Measurements from ENCODE around the gene PDE6A. TPM values are rescaled to one million over a fixed set of nuclear protein-coding genes. Genes with fewer than 3 reads are reported as not detected.
"Not testable (repeated sequence)": the region's sequence is repeated elsewhere in the genome, so short reads cannot be mapped to it uniquely, and the experiment has no call there.

Gene PDE6A
- total RNA-seq, 1 donor from 2014 or later = not detected

DNA sequence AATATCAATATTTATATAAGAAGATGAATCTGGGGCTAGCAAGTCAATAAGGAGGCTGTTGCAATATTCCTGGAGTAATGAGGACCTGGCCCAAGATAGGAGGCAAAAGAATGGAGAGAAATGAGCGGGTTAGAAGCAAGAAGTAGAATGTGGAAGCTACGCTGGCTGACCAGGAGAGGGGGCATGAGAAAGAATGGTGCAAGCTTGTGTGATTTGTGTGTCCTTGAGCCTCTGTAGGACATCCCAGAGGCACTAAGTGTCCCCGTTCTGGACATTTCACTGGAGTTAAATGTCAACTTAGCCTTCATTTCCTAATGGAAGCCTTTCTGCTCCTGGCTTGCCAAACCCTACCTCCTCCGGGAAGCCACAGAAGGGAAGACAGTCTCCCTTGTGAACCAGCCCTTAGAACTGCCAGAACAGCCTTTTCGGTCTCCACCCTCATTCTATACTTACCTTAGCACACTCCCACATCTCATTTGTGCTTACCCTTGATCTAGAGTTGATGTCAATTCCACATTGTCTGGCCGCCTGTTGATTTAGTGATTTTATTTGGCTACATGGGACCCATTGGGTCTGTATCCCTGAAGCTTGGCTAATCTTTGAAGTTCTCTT lies 6.7 kb upstream of the PDE6A start:
- no peak for DNase-seq (ENCODE audit: low spot score)

DNA sequence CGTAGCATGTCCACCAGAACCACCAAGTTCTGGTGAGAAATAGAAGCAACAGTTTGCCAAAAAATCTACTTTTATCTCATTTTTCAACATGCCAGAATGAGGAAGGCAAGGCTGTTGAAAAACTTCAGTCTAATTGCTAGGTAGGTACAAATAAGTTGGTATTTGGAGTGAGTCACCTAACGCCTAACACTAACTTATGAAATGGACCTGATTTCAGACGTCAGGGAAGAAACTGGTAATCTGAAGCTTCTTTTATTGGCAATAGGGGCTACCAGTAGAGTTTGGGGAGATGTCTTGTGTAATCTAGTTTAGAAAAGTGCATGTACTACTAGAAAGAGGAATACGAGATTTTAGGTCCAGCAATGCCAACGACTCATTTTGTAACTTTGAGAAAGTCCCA lies 4.4 kb upstream of the PDE6A start:
- DNase-seq (ENCODE audit: low spot score) = no peak

DNA sequence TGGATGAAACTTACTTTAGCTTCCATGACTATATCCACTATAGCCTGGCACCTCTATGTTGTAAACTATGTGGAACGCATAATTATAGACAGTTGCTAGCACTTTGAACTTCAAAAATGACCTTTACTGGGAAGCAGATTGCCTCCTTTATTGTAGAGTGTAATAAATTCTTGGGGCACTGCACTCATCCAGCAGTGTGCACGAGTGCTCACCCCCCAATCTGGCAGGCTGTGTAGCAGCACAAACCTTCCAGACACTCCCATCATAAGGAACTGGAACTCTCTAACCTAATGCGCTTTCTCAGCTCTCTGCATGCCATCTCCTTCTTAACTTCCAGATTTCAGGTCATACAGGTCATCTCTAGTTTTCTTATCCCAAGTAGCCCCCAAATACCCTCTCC lies 1.5 kb upstream of the PDE6A start:
- no peak for DNase-seq (ENCODE audit: low spot score)

DNA sequence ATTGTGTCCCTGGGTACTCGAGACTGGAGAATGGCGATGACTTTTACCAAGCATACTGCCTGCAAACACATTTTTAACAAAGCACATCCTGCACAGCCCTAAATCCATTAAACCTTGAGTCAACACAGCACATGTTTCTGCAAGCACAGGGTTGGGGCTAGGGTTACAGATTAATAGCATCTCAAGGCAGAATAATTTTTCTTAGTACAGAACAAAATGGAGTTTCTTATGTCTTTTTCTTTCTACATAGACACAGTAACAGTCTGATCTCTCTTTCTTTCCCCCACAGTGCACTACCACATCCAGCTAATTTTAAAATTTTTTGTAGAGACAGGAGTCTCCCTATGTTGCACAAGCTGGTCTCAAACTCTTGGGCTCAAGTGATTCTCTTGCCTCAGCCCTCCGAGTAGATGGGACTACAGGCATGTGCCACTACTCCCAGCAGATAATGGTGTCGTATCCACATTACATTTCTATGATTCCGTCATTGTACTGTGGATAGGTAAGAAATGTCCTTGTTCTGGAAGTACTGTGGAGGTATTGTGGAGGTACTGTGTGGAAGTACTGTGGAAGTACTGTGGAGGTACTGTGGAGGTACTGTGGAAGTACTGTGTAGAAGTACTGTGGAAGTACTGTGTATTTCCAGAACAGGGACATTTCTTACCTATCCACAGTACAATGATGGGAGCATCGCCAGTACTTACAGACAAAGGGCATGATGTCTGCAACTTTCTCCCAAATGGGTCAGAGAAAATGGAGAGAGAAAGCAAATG lies 1.2 kb downstream of the PDE6A start:
- not testable (repeated sequence) for DNase-seq (ENCODE audit: low spot score)

DNA sequence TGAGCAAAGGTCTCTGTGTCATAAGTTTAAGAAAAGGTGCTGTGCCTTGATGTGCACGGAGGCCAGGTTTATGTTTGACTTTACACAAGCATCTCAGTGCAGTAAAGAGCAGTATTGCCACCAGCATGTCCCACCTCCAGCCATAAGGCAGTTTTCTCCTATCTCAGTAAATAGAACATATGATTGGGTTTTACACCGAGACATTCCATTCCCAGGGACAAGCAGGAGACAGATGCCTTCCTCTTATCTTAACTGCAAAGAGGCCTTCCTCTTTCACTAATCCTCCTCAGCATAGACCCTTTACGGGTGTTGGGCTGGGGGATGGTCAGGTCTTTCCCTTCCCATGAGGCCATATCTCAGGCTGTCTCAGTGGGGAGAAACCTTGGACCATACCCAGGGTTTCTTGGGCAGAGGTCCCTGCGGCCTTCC lies 1.8 kb downstream of the PDE6A start:
- DNase-seq (ENCODE audit: low spot score) = not testable (repeated sequence)

DNA sequence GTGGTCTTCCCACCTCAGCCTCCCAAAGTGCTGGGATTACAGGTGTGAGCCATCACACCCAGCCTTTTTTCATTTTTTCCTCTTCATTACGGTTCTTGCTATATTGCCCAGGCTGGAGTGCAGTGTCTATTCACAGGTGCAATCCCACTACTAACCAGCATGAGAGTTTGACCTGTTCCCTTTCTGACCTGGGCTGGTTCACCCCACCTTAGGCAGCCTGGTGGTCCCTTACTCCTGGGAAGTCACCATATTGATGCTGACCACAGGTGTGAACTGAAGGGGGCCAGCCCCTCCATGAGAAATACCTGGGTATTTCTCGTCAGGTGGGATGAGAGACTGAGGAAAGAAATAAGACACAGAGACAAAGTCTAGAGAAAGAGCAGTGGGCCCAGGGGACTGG lies 2.4 kb downstream of the PDE6A start:
- no peak for DNase-seq (ENCODE audit: low spot score)

DNA sequence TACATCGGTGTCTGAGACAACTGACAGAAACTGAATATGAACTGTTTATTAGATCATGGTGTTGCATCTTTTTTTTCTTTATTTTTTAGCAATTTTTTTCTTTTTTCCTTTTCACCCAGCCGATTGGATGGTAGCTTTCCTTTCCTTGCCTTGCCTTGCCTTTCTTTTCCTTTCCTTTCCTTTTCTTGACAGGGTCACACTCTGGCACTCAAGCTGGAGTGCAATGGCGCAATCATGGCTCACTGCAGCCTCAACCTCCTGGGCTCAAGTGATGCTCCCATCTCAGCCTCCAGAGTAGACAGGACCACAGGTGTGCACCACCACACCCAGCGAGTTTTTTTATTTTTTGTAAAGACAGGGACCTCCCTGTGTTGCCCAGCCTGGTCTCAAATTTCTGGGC lies 2.8 kb downstream of the PDE6A start:
- no peak for DNase-seq (ENCODE audit: low spot score)

DNA sequence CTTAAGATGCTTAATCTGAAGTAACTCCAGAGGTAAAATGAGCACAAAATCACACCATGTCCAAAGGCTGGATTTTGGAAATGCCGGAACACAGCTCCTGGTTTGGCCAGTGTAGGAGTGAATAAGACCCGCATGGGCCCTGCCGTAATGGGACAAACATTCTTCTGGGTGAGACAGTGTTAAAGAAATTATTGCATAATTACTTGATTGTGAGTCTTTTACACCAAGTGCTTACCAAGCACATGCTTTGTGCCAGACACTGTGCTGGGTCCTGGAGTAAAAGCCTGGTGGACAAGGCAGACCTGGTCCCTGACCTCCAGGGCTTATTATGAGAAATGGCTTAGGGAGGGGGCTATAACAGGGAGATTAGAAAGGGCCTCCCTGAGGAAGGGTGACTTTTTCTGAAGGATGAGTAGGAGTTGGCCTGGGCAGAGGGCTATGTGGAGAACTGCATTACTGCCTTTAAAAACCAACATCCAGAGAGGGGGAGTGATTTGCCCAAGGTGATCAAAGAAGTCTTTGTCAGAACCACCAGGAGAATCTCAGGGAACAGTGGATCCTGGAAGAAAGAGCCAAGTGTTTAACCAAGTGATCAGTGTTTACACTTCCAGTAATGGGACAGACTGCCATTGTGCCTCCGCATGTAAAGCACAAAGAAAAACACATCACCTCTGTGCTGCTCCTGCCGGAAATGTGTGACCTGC lies 3.5 kb downstream of the PDE6A start:
- no peak for DNase-seq (ENCODE audit: low spot score)

DNA sequence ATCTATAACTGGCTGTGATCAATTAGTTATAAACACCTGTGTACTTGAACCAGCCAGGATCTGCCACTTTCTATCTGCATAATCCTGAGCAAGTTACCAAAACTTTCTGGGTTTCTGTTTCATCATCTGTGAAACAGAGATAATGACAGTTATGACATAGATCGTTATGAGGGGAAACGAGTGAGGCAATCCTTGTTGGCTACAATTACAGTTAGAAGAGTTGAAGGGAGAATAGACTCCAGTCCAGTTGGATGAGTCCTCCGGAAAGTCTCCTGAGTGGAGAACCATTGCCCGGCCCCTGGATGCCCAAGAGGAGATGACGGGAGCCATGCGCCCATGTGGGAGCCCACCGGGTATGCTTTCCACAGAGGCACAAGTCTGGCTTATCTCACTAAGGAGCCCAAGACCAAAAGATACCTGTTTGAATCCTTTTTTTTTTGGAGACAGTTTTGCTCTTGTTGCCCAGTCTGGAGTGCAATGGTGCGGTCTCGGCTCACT lies 4.5 kb downstream of the PDE6A start:
- DNase-seq (ENCODE audit: low spot score) = no peak

DNA sequence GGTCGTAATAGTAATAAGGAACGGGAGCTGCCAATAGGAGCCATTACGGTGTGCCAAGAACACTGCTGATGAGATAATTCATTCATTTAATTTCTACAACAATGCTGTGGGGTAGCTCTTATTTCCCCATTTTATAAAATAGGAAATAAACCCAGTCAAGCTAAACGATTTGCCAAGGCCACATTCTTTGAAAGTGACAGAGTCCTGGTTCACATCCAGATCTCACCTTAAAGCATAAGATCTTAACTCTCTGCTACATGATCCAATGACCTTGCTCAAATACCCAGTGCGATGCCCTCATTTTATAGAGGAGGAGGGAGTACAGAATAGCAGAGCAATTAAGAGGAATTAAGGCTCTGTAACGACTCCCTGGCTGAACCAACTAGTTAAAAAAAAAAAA lies 5.0 kb downstream of the PDE6A start:
- no peak for DNase-seq (ENCODE audit: low spot score)

DNA sequence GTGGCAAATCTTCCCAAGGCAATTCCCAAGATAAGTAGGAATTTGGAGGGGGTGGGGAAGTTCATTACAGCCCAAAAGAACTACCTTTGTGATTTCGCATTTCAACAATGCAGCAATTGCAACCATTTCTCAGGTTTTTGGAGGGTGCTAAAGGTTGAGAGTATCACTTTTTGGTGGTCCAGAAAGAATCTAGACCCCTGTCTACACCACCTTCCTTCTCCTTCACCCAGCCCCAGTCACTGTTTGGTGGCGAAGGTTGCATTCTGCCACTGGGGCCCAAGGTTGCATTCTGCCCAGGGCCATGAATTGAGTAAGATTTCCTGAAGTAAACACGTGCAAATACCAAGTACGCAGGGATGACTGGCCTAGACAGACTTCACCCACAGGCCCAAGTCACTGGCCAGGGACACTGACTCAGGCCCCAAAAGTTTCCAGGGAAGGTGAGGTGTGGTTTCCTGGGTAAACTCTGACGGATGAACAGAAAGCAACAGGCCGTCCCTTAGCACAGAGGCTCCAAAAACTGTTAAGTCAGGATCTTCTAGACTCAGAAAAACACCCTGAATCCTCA lies 5.7 kb downstream of the PDE6A start:
- no peak for DNase-seq (ENCODE audit: low spot score)

DNA sequence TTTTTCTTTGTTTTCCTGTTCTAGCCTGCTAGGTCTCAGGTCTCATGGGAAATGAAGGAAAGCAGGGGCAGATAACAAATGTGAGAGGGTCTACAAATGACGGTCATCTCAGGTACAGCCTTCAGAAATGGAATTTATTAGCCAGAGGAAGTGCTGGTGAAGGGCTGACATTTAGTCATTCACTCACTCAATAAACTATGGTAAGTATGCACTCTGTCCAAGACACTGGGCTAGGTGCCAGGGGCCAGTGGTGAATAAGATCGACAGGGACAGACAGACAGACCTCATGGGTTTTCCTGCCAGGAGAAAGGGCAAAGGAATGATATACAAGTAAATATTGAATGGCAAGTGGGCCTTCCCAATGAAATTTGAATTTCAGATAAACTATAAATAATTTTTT lies 6.3 kb downstream of the PDE6A start:
- DNase-seq (ENCODE audit: low spot score) = peak; percentile 46

DNA sequence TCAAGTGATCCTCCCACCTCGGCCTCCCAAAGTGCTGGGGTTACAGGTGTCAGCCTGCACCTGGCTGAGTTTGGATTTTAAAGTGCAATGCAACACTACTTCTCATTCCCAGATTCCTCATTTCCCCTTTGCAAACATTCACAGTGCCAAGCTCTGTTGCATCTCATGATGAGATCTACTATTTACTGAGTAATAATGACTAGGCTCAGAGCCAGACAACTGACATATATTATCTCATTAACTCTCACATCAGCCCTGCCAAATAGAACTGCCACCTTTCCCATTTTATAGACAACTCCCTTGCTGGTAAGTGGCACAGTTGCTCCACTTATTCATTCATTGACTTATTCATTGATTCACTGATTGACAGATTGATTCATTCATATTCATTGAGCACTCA lies 7.0 kb downstream of the PDE6A start:
- DNase-seq (ENCODE audit: low spot score) = no peak

DNA sequence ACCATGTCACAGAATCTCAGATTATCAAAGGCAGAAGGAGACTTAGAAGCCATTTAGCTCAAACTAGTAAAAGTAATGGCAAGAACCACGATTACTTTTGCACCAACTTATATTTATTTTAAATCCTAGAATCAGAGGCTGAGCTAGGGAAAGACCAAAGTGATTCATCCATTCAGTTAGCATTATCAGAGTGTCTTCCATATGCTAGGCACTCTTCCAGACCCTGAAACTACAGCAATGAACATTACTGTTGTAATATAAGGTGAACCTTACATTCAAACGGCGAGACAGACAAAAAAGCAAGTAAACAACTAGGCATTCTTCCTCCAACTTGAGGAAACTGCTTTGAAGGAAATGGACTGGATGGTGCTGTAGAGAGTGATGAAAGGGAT lies 7.9 kb downstream of the PDE6A start:
- no peak for DNase-seq (ENCODE audit: low spot score)

DNA sequence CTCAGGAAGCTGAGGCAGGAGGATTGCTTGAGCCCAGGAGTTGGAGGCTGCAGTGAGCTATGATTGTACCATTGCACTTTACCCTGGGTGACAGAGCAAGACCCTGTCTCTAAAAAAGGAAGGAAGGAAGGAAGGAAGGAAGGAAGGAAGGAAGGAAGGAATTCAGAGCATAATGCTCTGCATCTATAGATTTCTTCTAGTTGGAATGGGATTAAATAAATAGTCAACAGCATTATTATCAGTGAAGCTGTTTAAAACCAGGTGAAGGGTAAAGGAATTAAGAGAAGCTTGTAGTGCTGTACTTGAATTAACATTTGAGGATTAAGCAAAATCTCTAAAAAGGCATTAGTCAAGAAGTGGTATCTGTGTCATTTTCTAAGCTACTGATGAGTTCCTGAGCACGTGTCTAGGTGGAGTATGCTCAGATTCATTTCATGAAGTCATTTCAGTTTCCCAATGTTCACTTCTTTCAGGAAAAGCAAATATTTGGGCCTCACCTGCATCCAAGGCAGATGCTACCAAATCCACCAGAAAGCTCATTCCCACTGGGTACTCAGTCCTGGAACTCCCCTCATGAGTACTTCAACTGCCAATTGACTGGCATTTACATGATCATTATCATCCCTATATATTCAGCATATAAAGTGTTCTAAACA lies 8.4 kb downstream of the PDE6A start:
- no peak for DNase-seq (ENCODE audit: low spot score)

DNA sequence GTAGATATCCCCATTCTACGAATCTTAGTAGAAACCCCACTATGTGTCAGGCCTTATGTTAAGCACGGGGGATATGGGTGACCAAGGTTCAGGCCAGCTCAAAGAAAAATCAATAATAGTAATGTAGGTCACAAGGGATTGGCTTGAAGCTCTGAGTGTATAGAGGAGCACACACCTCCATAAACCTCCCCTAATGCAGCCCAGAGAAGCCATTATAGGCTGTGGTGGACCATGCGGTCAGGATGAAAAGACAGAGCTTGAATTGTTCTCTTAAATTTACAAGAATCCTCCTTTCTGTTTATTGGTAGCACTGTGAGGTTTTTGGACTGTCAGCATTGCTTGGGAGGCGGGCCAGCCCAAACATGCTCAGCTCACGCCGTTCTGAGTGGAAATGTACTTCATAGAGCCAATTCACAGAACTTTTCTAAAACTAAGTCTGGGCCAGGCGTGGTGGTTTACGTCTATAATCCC lies 9.1 kb downstream of the PDE6A start:
- no peak for DNase-seq (ENCODE audit: low spot score)

DNA sequence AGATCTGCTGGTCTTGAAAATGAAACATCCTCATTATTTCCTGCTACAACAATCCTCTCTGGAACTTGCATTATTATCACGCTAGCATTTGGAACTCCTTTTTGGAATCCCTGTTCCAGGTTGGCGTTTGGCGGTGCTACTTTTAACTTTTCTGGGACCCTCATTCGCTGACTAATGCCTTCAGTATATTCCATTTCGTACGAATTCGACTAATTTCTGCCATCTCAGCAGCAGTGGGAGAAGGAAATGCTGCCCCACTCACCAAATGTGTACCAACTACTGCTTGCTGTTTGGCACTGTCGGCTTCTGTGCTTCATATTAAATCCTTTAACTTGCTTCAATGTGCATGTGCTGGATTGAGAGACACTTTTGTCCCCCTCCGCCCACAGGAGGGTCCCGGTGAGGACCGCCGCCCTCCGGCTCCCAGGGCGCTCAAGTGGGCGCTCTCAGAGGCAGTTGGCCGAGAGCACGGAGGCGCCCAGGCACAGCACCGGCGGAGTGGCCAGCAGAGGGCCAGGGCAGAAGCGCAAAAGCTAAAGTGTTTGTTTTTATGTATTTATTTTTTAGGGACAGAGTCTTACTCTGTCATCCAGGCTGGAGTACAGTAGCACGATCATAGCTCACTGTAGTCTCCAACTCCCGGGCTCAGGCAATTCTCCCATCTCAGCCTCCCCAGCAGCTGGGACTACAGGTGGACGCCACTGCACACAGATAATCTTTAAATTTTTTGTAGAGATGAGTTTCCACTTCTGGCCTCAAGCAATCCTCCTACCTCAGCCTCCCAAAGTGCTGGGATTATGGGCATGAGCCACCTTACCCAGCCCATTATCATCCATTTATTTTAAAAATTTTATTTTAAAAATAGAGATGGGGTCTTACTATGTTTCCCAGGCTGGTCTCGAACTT lies 11.9 kb downstream of the PDE6A start:
- no peak for DNase-seq (ENCODE audit: low spot score)

DNA sequence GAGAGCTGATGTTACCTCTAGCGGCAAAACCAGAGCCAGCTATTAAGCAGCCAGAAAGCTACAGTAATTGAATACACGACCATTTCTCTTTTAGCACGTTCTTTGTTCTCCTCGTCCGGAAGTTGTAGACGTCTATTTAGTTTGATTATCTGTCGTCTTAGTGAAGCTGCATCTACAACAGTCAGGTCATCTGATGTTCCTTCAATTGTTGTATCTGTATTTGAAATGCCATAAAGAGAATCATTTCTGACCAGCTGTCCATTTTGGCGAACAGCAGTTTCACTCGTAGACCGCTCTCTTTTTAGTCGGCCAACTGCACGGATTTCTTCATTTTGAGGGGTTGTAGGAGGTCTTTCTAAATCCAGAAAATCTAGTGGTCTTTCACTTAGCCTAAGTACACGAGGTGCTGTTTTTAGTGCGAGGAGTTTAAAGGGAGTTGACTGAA lies 12.6 kb downstream of the PDE6A start:
- DNase-seq (ENCODE audit: low spot score) = no peak

DNA sequence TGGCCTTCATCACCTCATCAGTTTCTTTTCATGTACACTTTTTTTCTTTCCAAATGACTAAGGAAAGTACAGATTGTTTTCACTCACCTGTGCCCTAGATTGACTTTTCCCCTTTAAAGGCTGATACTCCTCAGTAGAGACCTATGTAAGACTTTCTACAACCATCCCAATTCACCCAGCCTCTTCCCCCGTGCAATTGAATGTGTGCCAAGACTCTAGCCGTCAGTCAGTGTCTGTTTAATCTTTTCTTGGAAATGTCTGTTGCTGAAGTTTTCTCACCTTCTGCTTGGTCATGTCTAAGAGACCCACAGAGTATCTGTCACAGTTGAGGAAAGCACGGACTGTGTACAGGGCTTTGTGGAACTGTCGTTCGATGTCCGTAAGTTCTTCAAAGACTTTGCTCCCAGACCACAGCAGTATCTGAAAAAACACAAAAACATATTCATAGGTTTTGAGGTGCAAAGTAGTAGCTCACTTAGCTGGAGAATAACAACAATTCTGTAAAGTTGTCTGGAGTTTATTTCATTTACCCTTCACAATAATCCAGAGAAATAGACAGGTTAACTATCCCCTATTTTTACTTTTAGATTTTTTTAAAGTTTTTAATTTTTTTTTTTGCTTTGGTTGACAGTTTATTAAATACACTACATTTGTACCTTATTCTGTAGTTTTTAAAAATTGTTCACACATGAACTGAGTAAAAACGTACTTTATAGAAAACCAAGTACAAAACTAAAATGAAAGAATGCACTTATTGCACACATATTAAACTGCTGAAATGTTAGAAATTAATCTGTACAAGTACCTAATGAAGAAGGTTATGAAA lies 13.6 kb downstream of the PDE6A start:
- DNase-seq (ENCODE audit: low spot score) = no peak

Data from mucosa of gallbladder (tissue), 1 donor.